HepG2 (cell line): ENCODE results near the gene CNNM4. TPM values are rescaled to one million over a fixed set of nuclear protein-coding genes. Genes with fewer than 3 reads are reported as not detected.

ENCODE experiments used
- AHDC1 ChIP-seq: sonication (generic); formaldehyde crosslinking; IDR thresholded peaks from 2 replicates; pipeline ENCODE4 v1.5.1; 2020; ENCODE audit warnings: mild to moderate bottlenecking, missing genetic modification reagents, borderline replicate concordance
- ATAD3A ChIP-seq: sonication (generic); formaldehyde crosslinking; IDR thresholded peaks from 2 replicates; pipeline ENCODE4 v1.4.0; 2020; ENCODE audit warnings: missing genetic modification reagents
- ATF4 ChIP-seq, 2 experiments: fragments of 450-650 bp in 1 of 2; sonication (generic) in 1 of 2; formaldehyde crosslinking; IDR thresholded peaks; 2 replicates each; pipeline versions ENCODE4 v1.5.0 to v1.8.0; 2020 to 2022; ENCODE audit warnings: mild to moderate bottlenecking in 1 of 2, missing genetic modification reagents in 1 of 2
- DNMT1 ChIP-seq: sonication (generic); formaldehyde crosslinking; IDR thresholded peaks from 2 replicates; pipeline ENCODE4 v1.5.1; 2020; ENCODE audit warnings: mild to moderate bottlenecking, missing genetic modification reagents
- DNMT3B ChIP-seq: conservative IDR thresholded peaks from 2 replicates; pipeline ENCODE4 v1.6.1; 2016; ENCODE audit warnings: missing biosample characterization, control low read depth
- ELF4 ChIP-seq: sonication (generic); formaldehyde crosslinking; IDR thresholded peaks from 2 replicates; pipeline ENCODE4 v1.5.0; 2020; ENCODE audit warnings: missing genetic modification reagents, mild to moderate bottlenecking, moderate library complexity, borderline replicate concordance
- HDAC2 ChIP-seq: sonication (generic); formaldehyde crosslinking; IDR thresholded peaks from 2 replicates; pipeline ENCODE4 v1.4.0; 2020; ENCODE audit warnings: missing genetic modification reagents
- HIVEP1 ChIP-seq: sonication (generic); formaldehyde crosslinking; IDR thresholded peaks from 2 replicates; pipeline ENCODE4 v1.4.0; 2020; ENCODE audit warnings: mild to moderate bottlenecking, missing genetic modification reagents
- KLF15 ChIP-seq: sonication (generic); formaldehyde crosslinking; IDR thresholded peaks from 2 replicates; pipeline ENCODE4 v1.8.1; 2023; ENCODE audit warnings: borderline replicate concordance, mild to moderate bottlenecking, inconsistent platforms, missing genetic modification reagents, mixed read lengths
- LBX2 ChIP-seq: sonication (generic); formaldehyde crosslinking; IDR thresholded peaks from 2 replicates; pipeline ENCODE4 v1.5.0; 2020; ENCODE audit warnings: missing genetic modification reagents, mild to moderate bottlenecking, borderline replicate concordance
- MIER2 ChIP-seq: IDR thresholded peaks from 2 replicates; pipeline ENCODE4 v1.6.1; 2016; ENCODE audit warnings: missing biosample characterization, missing genetic modification reagents
- NCOA5 ChIP-seq: sonication (generic); formaldehyde crosslinking; IDR thresholded peaks from 2 replicates; pipeline ENCODE4 v1.4.0; 2020; ENCODE audit warnings: missing genetic modification reagents
- PHB2 ChIP-seq: fragments of 450-650 bp; IDR thresholded peaks from 2 replicates; pipeline ENCODE4 v1.6.1; 2018; ENCODE audit not compliant: partially characterized antibody
- POGZ ChIP-seq: sonication (generic); formaldehyde crosslinking; IDR thresholded peaks from 2 replicates; pipeline ENCODE4 v1.4.0; 2020; ENCODE audit warnings: mild to moderate bottlenecking, missing genetic modification reagents
- REL ChIP-seq: sonication (generic); formaldehyde crosslinking; conservative IDR thresholded peaks from 2 replicates; pipeline ENCODE4 v1.8.0; 2022; ENCODE audit warnings: mild to moderate bottlenecking, missing genetic modification reagents, moderate library complexity
- SALL2 ChIP-seq: sonication (generic); formaldehyde crosslinking; IDR thresholded peaks from 2 replicates; pipeline ENCODE4 v1.8.1; 2023; ENCODE audit warnings: mild to moderate bottlenecking, missing genetic modification reagents, inconsistent platforms
- TMF1 ChIP-seq: sonication (generic); formaldehyde crosslinking; IDR thresholded peaks from 2 replicates; pipeline ENCODE4 v1.8.1; 2022; ENCODE audit warnings: low read depth, missing genetic modification reagents
- TOE1 ChIP-seq: sonication (generic); formaldehyde crosslinking; IDR thresholded peaks from 2 replicates; pipeline ENCODE4 v1.4.0; 2020; ENCODE audit warnings: mild to moderate bottlenecking, missing genetic modification reagents
- ZBTB7A ChIP-seq: sonication (generic); formaldehyde crosslinking; IDR thresholded peaks from 2 replicates; pipeline ENCODE4 v1.8.0; 2022; ENCODE audit warnings: mild to moderate bottlenecking, missing genetic modification reagents
- ZEB1 ChIP-seq: IDR thresholded peaks from 2 replicates; pipeline ENCODE4 v1.6.1; 2012; ENCODE audit warnings: mild to moderate bottlenecking, low read depth, inconsistent platforms; ENCODE audit not compliant: insufficient replicate concordance
- ZNF724P ChIP-seq: sonication (generic); formaldehyde crosslinking; IDR thresholded peaks from 2 replicates; pipeline ENCODE4 v1.8.0; 2022; ENCODE audit warnings: missing genetic modification reagents, borderline replicate concordance
- ZNF772 ChIP-seq: sonication (generic); formaldehyde crosslinking; IDR thresholded peaks from 2 replicates; pipeline ENCODE4 v1.5.0; 2020; ENCODE audit warnings: mild to moderate bottlenecking, missing genetic modification reagents
- ZNF883 ChIP-seq: sonication (generic); formaldehyde crosslinking; IDR thresholded peaks from 2 replicates; pipeline ENCODE4 v1.5.1; 2020; ENCODE audit warnings: mild to moderate bottlenecking, missing genetic modification reagents; ENCODE audit errors: not compliant biosample characterization
- ZSCAN20 ChIP-seq: sonication (generic); formaldehyde crosslinking; IDR thresholded peaks from 2 replicates; pipeline ENCODE4 v1.4.0; 2020; ENCODE audit warnings: missing genetic modification reagents, mild to moderate bottlenecking, borderline replicate concordance
- polyA plus RNA-seq, 8 experiments: library from polyadenylated mRNA; depleted of rRNA in 3 of 8; stranded (reverse) in 7 of 8; unstranded in 1 of 8; fragments of >200 nt; fragmentation: Illumina TruSeq in 4 of 8; extraction: Trizol in 4 of 8; gene quantifications; 2 replicates each; pipeline versions ENCODE4 v1.2.1 to v1.2.3, GENCODE V29; 2011 to 2016; ENCODE audit warnings: low read depth in 4 of 8, missing spikeins in 1 of 8, mixed read lengths in 1 of 8; ENCODE audit not compliant: insufficient read depth in 1 of 8
- total RNA-seq, 5 experiments: library from RNA; depleted of rRNA; stranded (reverse); fragments of >200 nt; fragmentation: Illumina TruSeq; extraction: Trizol; gene quantifications; 2 replicates each; pipeline ENCODE4 v1.2.3, GENCODE V29; 2016; ENCODE audit warnings: low read depth in 1 of 5

Gene CNNM4
- total and polyA plus RNA-seq, 2 of the 13 experiments (the other 11 are each of a cell fraction or from before 2014, with no cell fraction given) = 5.9 to 8.4 TPM

- TF ChIP-seq ZBTB7A (CRISPR knock-in tag) (no peak), ZNF772 (no peak), TOE1 (CRISPR knock-in tag) (no peak), HIVEP1 (no peak), POGZ (CRISPR knock-in tag) (0 out of 2 replicates have a peak, but pooled peaks have one; percentile 15), ZNF724P (CRISPR knock-in tag) (no peak), AHDC1 (CRISPR knock-in tag) (no peak), KLF15 (CRISPR knock-in tag) (no peak), LBX2 (no peak), HDAC2 (CRISPR knock-in tag) (no peak), TMF1 (CRISPR knock-in tag) (peak; percentile 62; the same call in 1 of the 2 replicates), SALL2 (CRISPR knock-in tag) (no peak), ATAD3A (CRISPR knock-in tag) (no peak), DNMT3B (no peak), NCOA5 (no peak), ELF4 (CRISPR knock-in tag) (no peak), ZEB1 (no peak), PHB2 (no peak), ATF4 (CRISPR knock-in tag; IDR thresholded peaks at IDR 0.05) (no peak), DNMT1 (CRISPR knock-in tag) (peak; percentile 35; the same call in 1 of the 2 replicates), ZSCAN20 (CRISPR knock-in tag) (no peak), MIER2 (CRISPR knock-in tag) (no peak), ZNF883 (no peak), REL (CRISPR knock-in tag) (no peak)
Observed at GRCh38 chr2:96839293-96839874, 78.7 kb downstream of the CNNM4 start (continued).
